HG03045 (cell line): ENCODE measurements around the gene NCOR2.

ENCODE experiments used
- ATAC-seq: cut with Tn5 transposase; IDR thresholded peaks from one replicate; pipeline ENCODE4 v1.9.1; 2021; ENCODE audit warnings: mild to moderate bottlenecking, moderate library complexity; ENCODE audit not compliant: unreplicated experiment

NCOR2 gene

DNA sequence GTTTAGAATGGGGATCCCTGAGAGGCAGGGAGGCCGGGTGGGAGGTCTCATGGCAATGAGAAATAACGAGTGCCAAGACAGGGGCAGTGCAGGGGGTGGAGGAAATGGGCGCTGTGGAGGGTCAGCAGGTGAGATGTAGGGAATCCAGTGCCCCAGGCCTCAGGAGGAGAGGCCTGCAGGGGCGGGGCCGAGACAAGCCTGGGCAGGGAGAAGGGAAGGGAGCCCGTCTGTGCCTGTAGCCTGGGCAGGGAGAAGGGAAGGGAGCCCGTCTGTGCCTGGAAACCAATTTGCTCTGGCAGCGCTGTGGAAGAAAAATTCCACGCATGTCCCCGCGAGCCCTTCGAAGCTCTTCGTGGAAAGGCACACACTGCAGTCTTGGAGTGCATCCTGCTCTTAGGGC lies 10.6 kb upstream of the NCOR2 start:
- no peak for ATAC-seq

DNA sequence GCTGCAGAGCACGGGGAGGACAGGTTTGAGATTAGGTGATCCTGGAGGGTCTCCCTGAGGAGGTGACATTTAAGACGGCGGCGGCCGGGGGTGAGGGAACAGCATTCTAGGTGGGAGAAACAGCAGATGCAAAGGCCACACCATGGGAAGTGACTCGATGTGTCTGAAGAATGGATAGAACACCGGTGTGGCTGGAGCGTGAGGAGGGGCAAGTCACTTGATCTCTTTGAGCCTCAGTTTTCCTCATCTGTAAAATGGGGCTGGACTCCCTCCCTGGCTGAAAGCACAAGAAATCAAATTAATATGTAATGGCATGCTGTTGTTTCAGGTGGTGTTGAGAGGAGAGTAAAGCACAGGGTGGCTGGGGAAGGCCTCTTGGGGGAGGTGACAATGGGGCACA lies 10.0 kb upstream of the NCOR2 start:
- ATAC-seq: no peak

DNA sequence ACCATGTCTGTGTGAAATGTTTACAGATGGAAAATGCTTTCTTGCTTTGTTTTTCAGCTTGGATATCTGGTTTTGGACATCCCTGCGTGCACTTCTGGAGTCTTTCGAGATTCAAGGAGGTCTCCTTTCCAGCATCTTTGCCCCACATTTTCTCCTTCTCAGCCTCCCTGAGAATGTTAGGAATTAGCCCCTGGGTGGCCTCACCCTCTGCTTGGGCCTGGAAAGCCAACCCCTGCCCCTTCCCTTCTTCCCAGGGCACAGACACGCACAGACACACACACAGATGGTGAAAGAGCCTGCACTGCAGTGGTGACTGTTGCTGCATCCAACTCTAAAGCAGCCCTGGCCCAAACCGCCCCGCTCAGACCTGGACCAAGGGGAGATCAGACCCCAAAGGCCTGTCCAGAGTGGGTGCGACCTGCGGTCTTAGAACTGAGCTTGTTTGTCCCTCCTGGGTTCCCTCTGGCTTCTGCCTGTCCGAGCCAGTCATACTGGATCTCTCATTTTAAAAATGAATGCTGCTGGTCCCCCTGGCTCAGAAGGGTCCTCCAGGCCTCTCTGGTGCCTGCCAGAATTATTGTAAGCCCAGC lies 8.7 kb upstream of the NCOR2 start:
- ATAC-seq: no peak

DNA sequence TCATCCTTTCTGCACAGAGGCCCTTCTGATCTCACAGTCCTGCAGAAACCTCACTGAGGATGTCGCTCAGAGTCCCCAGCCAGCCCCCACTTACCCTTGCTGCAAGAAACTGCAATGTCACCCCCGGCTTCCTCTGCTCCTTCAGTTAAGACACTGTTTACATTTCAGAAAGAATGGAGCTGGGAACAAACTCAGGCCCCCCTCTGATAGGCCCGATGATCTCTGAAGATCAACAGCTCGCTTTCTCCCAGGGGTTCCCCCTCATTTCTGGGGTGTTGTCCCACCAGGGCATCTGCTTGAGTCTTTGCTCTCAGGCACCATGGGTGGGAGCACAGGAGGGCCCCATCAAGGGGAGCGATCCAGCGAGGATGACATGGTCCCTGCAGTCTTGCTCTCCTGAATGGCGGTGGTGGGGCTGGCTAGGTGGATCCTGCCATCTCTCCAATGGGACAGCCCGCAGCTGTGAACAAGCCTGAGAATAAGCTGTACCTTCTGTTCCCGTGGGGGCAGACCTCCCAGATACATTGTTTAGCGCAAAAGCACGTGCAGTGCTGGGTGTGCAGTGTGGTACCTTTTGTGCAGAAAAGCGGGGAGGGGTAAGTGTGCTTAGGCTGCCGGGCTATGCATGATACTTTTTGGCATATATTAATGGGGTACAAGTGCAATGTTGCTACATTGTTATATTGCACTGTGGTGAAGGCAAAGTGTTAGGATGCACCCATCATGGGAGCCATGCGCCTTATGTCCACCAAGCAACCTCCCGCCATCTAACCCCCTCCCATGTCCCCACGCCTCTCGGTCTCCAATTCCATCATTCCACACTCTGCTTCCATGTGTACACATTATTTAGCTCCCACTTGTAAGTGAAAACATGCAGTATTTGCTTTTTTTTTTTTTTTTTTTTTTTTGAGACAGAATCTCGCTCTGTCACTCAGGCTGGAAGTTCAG lies 6.7 kb upstream of the NCOR2 start:
- ATAC-seq: no peak

DNA sequence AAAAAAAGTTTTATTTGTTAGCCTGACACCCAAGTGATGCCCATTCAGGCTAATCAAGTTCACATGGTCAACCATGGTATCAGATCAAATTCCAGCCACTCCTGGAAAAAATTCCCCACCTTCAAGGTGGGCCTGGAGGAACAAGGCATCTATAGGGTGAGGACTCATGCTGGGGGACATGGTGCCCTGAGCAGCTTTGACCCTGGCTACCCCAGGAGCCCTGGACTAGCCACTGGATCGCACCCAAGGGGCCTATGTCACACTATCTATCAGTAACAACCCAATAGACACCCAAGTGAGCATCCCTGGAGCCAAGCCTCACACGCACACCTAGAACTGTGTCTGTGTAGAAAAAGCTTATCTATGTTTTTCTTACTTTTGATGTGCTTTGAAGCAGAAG lies 4.1 kb upstream of the NCOR2 start:
- no peak for ATAC-seq

DNA sequence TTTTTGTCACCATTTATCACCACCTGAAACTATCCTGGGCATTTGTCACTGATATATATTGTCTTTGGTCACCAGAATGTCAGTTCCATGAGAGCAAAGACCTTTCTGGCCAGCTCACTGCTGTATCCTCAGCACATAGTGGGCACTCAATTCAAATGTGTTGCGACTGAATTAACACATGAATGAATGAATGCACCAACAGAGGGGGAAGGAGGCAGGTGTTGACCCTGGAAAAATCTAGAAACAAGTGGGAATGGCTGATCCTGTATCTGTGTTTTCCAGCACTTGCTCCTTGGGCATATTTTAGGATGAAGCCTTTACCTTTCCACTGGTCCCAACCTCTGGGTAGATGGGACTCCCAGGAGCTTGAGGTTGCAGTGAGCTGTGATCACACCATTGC lies 3.4 kb upstream of the NCOR2 start:
- ATAC-seq: no peak

GRCh38 chr12:124569375-124570148 lies 2.1 kb upstream of the NCOR2 start:
- no peak for ATAC-seq

DNA sequence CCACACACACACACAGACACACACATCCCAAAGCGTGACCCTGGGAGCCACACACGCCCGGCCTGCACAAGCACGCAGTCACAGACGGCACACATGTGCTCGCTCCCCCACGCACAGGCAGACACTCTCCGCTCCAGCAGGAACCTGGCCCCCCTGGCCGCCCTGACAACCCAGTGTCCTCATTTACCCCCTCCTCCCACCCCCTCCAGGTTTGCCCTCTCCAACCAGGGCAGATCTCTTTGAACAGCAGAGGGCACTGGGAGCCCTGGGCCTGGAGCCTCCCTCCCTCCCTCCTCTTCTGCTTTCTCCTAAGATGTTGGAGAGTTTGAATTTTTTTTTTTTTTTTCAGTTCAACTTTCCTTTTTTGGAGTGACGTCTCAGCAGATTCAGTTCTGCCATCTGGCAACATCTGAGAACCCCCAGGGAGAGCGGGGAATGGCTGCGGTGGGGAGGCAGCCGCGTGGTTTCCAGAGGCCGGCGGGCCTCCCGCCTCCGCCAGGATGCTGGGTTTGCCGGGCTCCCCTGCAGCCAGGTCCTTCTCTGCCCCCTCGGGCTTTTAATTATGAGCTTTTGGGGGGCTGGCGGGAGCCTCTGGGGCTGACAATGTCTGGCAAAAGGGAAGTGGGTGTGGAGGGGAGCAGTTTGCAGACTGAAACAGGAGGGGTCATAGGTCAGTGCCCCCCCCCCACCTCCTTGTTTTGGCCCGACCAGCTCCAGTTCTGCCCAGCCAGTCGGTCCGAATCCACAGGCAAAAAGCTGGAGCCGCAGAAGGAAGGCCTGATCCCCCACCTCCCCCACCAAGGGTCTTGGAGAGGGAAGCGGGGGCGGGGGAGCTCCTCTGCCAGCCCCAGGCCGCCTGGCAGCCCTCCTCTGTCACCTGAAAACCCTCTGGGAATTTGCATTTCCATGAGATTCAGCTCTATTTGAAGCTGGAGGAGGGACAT lies 1.3 kb upstream of the NCOR2 start:
- ATAC-seq: no peak

- peak; percentile 64 for ATAC-seq
Measured at GRCh38 chr12:124567673-124568373, 411 bp upstream of the NCOR2 start.

DNA sequence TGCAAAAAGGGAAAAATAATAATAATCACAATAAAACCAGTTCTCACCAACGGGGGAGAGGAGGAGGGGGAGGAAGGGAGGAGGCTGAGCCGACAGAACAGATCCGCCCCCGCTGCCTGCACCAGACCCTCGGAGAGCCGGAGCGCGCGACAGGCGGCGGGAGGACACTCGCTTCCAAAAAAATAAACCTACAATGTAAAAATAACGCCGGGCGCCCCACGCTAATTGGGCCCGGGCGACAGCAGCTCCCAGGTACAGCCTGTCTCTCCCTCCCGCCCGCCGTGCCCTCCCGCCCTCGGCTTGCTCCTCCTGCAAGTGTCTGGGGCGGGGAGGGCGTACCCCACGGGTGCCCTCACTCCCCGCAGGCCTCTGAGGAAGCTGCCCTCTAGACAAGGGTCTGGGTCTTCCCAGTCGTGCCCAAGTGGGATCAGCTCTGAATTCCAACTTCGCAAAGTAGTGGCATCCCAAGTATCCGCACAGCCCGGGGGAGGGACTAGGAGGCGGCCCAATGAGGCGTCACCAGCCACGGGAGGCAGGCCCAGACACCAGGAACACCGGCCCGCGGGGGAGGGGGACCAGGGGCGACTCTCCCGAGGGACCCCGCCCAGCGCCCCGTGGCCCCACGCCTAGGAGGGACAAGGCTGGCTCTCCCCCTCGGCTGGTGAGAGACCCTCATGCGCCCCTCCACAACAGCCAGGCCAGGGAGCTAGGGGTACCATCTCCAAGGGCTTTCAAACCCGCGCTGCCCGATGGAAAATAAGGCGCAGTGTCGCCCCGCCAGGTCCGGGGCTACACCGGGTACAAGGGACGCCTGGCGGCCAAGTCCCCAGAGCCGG lies 1.0 kb downstream of the NCOR2 start:
- ATAC-seq: peak; percentile 50

- no peak for ATAC-seq
Measured at GRCh38 chr12:124565656-124566160, 1.7 kb downstream of the NCOR2 start.

- ATAC-seq: no peak
Measured at GRCh38 chr12:124564971-124565491, 2.4 kb downstream of the NCOR2 start.

DNA sequence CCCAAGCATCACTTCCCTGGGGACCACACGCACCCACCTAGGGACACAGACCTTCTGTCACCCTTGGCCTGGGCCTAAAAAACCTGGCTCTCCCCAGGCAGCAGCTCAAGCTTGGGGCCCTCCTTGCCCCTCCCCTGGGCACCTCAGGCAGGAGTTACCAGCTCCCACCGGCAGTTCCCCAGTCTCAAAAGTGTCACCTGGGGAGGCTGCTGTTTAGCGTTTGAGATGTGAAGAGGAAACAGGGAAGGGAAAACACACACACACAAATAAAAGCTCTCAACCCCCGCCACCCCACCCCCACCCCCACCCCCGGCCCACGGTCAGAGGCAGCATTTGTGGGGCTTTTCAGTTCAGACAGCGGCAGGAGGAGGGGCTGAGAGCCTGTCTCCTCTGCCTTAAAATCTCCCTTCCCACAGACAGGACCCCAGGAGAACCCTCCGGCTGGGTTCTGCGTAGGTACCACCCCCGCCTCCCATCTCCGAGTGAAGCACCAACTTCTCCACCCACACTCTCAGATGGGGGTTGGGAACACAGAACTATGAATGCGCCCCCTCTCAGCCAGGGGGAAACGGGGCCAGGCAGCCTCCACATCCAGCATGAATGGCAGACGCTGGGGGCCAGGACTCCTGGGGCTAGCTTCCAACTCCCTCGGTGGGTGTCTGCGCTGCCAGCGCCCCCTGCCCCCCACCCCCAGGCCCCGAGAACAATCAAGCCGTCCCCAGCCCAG lies 3.0 kb downstream of the NCOR2 start:
- no peak for ATAC-seq

DNA sequence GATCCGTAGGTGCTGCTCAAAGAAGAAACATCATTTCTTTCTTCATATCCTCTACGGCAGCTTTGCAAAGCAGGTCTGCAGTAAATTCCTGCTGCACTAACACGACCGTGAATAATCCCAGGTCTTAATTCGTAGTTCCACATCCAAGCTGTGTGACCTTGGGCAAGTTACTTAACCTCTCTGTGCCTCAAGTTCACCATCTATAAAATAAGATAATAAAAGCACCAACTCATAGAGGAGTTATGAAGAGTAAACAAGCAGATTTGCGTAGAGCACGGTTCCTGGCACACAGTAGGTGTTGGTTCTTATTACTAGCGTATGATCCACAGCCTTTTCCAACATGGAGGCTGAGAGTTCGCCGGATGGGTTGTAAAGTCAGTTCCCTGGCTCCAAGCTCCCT lies 3.6 kb downstream of the NCOR2 start:
- no peak for ATAC-seq

- no peak for ATAC-seq
Measured at GRCh38 chr12:124563401-124563800, 4.0 kb downstream of the NCOR2 start.

DNA sequence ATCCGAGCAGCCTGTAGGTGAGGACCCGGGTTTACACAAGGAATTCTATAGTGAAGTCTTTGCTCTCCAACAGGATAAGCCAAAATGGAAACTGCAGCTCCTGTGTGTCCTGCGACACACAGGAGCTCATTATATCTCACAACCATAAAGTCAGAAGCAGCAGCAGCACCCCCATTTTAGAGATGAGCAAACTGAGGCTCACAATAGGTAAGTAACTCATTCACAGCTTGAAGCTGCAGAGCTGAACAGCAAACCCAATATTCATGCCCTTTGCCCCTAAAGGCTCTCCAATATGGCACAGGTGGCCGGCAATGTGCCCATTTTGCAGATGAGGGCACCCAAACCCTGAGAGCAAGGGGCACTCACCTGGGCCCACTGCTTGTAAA lies 4.6 kb downstream of the NCOR2 start:
- no peak for ATAC-seq

DNA sequence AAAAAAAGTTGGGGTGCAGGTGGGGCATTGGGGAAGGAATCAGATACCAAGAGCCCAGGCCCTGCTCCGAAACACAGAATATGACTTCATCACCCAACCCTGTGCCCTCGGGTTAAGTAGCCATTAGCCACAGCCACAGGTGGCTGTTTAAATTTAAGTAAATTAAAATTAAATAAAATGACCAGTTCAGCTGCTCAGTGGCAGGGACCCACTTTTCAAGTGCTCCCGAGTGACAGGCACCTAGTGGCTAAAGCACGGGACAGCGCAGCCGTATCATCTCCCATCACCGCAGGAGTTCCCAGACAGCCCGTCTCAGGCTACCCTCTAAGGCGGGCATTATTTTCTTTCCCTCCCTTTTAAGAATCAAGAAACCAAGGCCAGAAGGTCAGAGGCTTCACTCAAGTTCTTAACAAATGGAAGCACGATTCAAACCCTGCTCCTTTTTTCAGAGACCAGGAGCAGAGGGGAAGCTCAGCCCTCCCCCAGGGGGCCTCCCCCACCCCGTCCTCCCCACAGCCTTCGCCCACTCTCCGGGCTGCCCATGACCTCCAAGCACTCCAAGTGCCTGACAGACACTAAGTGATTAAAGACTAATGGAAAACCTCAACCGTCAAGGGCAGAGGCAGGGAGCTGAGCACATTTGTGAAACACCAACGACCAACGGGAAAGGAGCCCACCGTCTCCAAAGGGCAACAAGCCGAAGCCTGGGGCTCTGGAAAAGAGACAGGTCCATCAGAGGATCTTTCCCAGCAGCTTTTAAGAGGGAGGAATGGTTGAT lies 5.2 kb downstream of the NCOR2 start:
- no peak for ATAC-seq
